GM18502 (cell line): ENCODE measurements around the gene GPR18.
"Not testable (repeated sequence)": the region's sequence is repeated elsewhere in the genome, so short reads cannot be mapped to it uniquely, and the experiment has no call there.

Experiments
- ATAC-seq: cut with Tn5 transposase; IDR thresholded peaks from one replicate; pipeline ENCODE4 v1.9.1; 2021; ENCODE audit warnings: mild to moderate bottlenecking; ENCODE audit not compliant: unreplicated experiment, poor library complexity

Gene GPR18

DNA sequence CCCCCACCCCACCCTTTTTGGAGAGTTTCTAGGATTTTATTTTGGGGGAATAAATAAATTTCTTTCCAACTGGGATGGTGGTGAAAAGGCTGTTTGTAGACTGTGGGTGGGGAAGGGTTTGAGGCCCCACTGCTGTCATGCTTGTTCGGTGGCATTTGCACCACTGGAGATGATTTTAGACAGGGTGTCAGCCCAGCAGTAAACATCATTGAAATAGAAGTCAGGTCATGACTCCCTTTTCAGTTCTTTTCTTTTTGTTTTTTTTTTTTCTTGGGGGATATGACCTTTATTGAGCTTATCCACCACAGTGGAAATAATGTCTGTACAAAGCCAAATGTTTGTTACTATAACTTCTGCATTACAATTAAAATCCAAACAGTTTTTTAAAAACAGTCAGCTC is 43.4 kb downstream of the GPR18 start:
- no peak for ATAC-seq

GRCh38 chr13:99214232-99214631 is 43.9 kb downstream of the GPR18 start:
- ATAC-seq, result peak; percentile 88

DNA sequence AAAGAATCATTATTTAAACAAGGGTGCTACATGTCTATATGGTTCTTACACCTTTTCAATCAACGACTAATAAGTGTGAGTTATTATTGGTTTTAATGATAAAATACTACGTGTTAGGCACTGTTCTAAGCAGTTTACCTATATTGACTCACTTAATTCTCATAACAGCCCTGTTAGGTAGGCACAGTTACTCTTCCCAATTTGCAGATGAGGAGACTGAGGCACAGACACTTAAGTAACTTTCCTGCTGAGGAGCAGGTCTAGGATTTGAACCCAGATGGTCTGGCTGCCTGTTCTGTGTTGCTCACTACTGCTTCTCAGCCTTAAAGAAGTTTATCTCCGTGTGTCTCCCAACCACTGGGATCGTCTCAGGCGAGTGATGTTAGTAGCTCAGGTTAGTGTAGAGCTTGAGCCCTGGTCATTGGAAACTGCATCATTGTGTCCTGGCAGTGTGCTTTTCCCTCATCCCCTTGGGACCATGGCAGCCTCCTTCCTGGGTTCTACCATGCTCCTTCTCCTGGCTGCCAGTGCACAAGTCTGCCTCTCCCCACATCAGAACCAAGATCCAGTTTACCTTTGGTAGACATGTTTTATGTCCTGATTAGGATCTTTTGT is 46.7 kb downstream of the GPR18 start:
- no peak for ATAC-seq

- not testable (repeated sequence) for ATAC-seq
Observed at GRCh38 chr13:99210627-99211026, 47.6 kb downstream of the GPR18 start.

DNA sequence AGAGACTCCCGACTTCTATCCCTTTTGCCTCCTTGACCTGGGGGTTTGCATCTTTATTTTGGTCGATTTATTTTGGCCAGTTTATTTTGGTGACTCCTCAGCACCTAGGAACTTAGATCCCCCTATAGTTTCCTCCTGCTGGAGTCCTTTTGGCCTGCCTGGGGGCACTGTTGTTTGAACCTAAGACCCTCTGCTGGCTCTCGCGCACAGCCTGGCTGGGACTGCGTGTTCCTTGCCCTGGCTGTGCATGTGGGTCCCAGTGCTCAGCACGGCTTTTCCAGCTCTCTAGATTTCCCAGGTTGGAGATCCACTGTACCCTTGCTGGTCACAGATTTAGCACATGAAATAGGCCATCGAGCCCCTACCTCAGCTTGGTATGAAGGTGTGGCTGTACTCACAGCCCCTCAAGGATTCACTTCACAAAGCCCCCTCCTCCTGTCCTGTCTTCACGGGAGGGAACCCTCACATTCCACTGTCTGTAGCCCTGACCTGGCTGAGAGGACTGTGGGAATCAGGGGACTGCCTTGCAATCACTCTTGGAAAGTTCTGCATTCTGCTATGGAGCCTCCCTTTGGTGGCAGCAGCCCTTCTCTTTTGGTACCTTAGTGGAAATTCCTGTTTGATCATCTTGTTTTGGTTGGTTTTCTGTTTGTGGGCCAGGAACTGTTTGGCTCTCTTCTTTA is 49.2 kb downstream of the GPR18 start:
- no peak for ATAC-seq

DNA sequence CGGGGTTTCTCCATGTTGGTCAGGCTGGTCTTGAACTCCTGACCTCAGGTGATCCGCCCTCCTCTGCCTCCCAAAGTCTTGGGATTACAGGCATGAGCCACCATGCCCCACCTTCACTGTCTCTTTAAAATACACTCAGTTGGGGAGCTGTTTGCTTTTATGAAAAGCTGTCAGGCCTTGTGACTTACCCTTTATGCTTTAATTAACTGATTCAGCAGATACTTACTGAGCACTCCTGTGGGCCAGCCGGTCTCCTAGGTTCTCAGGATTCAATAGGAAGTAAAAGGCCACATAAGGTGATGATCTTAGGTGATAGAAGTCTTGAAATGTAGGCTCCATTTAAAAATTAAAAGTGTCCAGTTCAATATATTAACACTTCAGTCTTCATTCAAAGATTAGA is 50.0 kb downstream of the GPR18 start:
- no peak for ATAC-seq

DNA sequence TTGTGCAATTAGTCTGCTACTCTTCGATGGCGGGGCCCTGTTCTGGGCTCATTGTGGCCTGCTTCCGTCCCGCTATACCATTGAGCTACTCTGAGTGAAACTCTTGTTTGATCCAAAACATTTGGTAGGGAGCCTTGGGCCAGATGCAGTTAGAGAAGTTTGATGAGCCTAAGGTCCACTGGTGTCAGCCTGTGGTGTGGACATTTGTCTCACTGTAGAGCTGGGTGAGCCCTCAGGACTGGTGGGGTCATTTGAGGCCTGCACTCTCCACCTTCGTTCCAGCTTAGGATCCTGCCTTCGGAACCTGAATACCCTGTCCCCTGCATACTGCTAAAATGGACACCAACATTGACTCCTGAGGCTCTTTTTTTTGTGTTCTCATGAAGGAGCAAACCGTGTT is 50.7 kb downstream of the GPR18 start:
- ATAC-seq, result no peak

DNA sequence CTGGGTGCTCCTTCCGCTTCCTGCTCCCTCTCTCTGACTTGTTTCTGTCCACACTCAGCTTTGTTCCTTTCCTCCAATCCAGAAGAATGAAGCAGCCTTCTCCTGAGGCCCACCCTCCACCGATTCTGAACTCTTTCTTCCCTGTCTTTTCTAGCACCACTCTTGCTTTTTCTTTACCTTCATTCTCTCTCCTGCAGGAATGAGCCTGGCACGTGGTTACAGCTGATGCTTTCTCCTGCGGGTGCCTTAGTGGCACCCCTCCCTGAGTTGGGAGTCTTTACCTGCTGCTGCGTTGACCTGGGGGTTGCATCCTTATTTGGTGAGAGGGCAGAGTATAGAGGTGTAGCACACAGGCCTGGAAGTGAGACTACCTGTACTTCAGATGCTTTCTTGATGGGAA is 51.3 kb downstream of the GPR18 start:
- no peak for ATAC-seq

DNA sequence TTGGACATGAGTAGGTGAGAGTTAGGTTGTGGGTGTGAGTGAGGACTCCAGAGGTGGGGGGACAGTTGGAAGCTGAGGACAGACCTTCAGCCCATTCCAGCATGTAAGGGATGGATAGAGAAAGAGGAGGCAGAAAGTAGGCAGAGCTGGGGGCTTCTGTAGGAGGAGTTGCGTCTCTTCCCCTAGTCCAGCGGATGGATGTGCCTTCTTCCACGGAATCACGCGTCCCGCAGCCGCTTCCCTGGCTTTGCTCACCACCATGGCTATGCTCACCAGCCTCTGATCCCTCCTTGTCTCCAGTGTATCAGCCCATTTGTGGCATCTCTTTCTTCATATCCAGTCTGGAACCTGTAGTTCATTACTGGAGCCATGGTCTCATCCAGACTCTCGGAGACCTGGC is 52.0 kb downstream of the GPR18 start:
- ATAC-seq, result no peak

- ATAC-seq, result no peak
Observed at GRCh38 chr13:99205621-99206220, 52.5 kb downstream of the GPR18 start.
